Activated T-cell treated with anti-CD3 and anti-CD28 coated beads, Interleukin-2, amount 50 U/mL, for 4 hours (primary cell): Measurements from ENCODE around the gene THAP8. TPM values are rescaled to one million over a fixed set of nuclear protein-coding genes. Genes with fewer than 3 reads are reported as not detected.

Experiments
- ATAC-seq, 2 donors: fragments of 200-7000 bp; cut with Tn5 transposase; one replicate each; pipeline ENCODE4 v1.10.0; 2021
- DNase-seq: peaks from one replicate; pipeline ENCODE4 v3.0.0-alpha.2; 2020
- H3K27me3 Mint-ChIP-seq: one replicate; pipeline ENCODE4 v1.8.0; 2021; ENCODE audit warnings: low read depth, mixed read lengths
- H3K36me3 Mint-ChIP-seq: one replicate; pipeline ENCODE4 v1.8.0; 2022; ENCODE audit warnings: mixed read lengths; ENCODE audit not compliant: insufficient read depth
- H3K4me1 Mint-ChIP-seq: one replicate; pipeline ENCODE4 v1.8.0; 2021; ENCODE audit warnings: low read depth, mixed read lengths
- H3K4me3 Mint-ChIP-seq: one replicate; pipeline ENCODE4 v1.8.0; 2021; ENCODE audit warnings: mild to moderate bottlenecking, moderate library complexity, mixed read lengths
- H3K9me3 Mint-ChIP-seq: one replicate; pipeline ENCODE4 v1.8.0; 2021; ENCODE audit warnings: mixed read lengths
- total RNA-seq, 3 donors: library from RNA; stranded (reverse); gene quantifications; one replicate each; pipeline ENCODE4 v1.2.1, GENCODE V29; 2021

Gene THAP8
- total RNA-seq, 3 donors from 2014 or later, result 0.76 to 1.2 (median 0.90) TPM

DNA sequence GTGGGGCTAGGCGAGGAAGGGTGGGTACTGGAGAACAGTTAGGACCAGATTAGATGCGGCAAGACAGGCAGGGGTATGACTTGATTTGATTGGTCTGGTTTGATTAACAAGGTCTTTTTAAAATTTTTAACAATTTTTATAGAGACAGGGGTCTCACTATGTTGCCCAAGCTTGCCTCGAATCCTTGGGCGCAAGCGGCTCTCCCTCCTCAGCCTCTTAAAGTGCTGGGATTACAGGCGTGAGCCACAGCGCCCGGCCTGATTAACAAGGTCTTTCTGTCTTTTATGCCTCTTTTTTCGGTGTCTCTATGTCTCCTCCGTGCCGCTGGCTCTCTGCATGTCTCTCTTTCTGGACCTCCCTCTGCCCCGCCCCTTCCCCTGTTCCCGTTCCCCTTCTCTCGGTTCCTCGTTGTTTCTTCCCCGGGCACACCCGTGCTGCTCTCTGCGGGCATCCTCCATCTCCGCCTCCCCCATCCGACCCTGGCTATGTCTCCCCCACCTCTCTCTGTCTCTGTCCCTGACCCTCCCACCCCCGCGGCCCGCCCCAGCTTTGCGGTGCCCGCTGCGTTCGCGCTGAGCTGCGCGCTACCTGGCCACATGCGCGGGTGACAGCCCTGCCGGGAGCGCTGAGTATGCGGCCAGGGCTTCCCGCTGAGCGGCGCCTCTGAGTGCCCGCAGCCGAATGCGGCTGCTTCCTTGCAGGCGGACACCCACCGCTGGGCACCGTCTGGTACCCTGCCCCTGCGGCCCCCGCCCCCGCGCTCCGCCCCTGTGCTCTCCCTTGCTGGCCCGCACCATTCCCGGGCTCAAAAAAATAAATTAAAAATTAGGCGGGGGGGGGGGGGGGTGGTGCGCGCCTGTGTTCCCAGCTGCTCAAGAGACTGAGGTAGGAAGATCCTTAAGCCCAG, 67.2 kb downstream of the THAP8 start:
- Mint-ChIP-seq H3K4me1 (peaks cover 3% of the 10 kb centered on the region), H3K36me3 (no peaks in the 10 kb centered on the region), H3K4me3 (peak overlapping the region; percentile 76), H3K9me3 (no peaks in the 10 kb centered on the region), H3K27me3 (peaks cover 35% of the 10 kb centered on the region)
- ATAC-seq (peak; percentile 79 to 88), DNase-seq (no peak)

- no peak for DNase-seq
- Mint-ChIP-seq H3K4me3 (peak overlapping the region; percentile 16), H3K9me3 (no peaks in the 10 kb centered on the region), H3K36me3 (no peaks in the 10 kb centered on the region), H3K4me1 (peaks cover 3% of the 10 kb centered on the region), H3K27me3 (peaks cover 43% of the 10 kb centered on the region)
- no peak for ATAC-seq
These were observed 68.0 kb downstream of the THAP8 start for GRCh38 chr19:35986111-35986510.

Other genes starting within 250 kb of the THAP8 start
- gene PRODH2, start 241.4 kb downstream of the THAP8 start, total RNA-seq, result not detected
- gene NPHS1, start 201.8 kb downstream of the THAP8 start, total RNA-seq, result under 1 TPM in 2 of 3 donors, not detected in 1; 0.13 to 0.16 TPM
- under 1 TPM; 0.24 to 0.92 (median 0.86) TPM for gene KIRREL2, start 197.4 kb downstream of the THAP8 start, total RNA-seq
- under 1 TPM in 2 of 3 donors, not detected in 1; 0.24 to 0.34 TPM for gene APLP1, start 185.7 kb downstream of the THAP8 start, total RNA-seq
- 100 to 1,000 TPM; 138 to 149 (median 142) TPM for gene NFKBID, start 153.7 kb downstream of the THAP8 start, total RNA-seq
- gene HCST, start 151.8 kb downstream of the THAP8 start, total RNA-seq, result 10 to 100 TPM; 22.6 to 37.1 (median 24.0) TPM
- under 1 TPM in 2 of 3 donors, not detected in 1; 0.52 to 0.69 TPM for gene TYROBP, start 146.0 kb downstream of the THAP8 start, total RNA-seq
- 10 to 100 TPM; 14.1 to 15.3 (median 14.4) TPM for gene LRFN3, start 117.9 kb downstream of the THAP8 start, total RNA-seq
- gene SDHAF1, start 59.1 kb downstream of the THAP8 start, total RNA-seq, result 10 to 100 TPM; 27.3 to 29.7 (median 28.0) TPM
- 1 to 10 TPM in 2 of 3 donors, under 1 TPM in 1; 0.92 to 1.4 (median 1.2) TPM for gene SYNE4, start 45.5 kb downstream of the THAP8 start, total RNA-seq
- 10 to 100 TPM; 33.1 to 38.2 (median 36.1) TPM for gene ALKBH6, start 40.1 kb downstream of the THAP8 start, total RNA-seq
- 1 to 10 TPM in 1 of 3 donors, under 1 TPM in 2; 0.33 to 1.4 (median 0.58) TPM for gene CLIP3, start 21.4 kb downstream of the THAP8 start, total RNA-seq
- gene WDR62, start 612 bp upstream of the THAP8 start, total RNA-seq, result 10 to 100 TPM; 10.3 to 14.6 (median 12.5) TPM
- not detected for gene OVOL3, start 56.9 kb upstream of the THAP8 start, total RNA-seq
- gene POLR2I, start 60.6 kb upstream of the THAP8 start, total RNA-seq, result 100 to 1,000 TPM; 139 to 165 (median 159) TPM
- 100 to 1,000 TPM; 155 to 173 (median 157) TPM for gene TBCB, start 61.2 kb upstream of the THAP8 start, total RNA-seq
- gene CAPNS1, start 85.8 kb upstream of the THAP8 start, total RNA-seq, result 100 to 1,000 TPM; 287 to 318 (median 313) TPM
- gene COX7A1, start 98.2 kb upstream of the THAP8 start, total RNA-seq, result not detected
- gene ZNF565, start 160.4 kb upstream of the THAP8 start, total RNA-seq, result 1 to 10 TPM; 1.9 to 2.6 (median 2.5) TPM
- gene ZNF146, start 160.8 kb upstream of the THAP8 start, total RNA-seq, result 100 to 1,000 TPM in 2 of 3 donors, 10 to 100 TPM in 1; 98.7 to 102 (median 101) TPM